Measurements from ENCODE around the gene SKAP2.

Gene SKAP2

DNA sequence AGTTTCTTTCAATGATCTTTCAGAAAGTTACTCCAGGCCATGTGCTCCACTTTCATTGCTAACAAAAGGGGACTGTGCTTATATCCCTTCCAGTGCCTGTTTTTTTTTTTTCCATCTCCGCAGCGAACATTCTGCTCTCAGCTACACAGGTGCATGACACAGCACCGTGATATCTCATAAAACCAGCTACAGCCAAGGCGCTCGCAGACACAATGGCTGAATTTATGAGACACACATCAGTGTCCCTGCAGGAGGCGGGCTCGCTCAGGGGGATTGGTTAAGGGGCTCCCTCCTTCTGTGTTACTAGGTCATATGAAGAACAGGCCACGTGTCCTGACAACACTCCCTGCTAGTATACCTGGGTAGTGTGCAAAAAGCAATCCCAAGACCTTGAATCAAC lies 245.5 kb downstream of the SKAP2 start:
- no peak overlapping the region for H2BK12ac ChIP-seq (ENCODE audit: low read length)
- no peaks in the 10 kb centered on the region for H3K79me1 ChIP-seq (ENCODE audit: low read length)
- no peak overlapping the region for H2BK120ac ChIP-seq (ENCODE audit: insufficient read depth, low read length, poor library complexity)
- no peak overlapping the region for H3K4me3 ChIP-seq (ENCODE audit: low read depth, low read length)
- no peak overlapping the region for H4K8ac ChIP-seq (ENCODE audit: low read depth, low read length)
- H3K9me3 ChIP-seq (ENCODE audit: insufficient read depth, low read depth, low read length): no peaks in the 10 kb centered on the region
- no peaks in the 10 kb centered on the region for H3K27me3 ChIP-seq (ENCODE audit: insufficient read depth, low read length)
- H3K23ac ChIP-seq (ENCODE audit: low read length): no peak overlapping the region
- H4K91ac ChIP-seq (ENCODE audit: low read depth, low read length): no peak overlapping the region
- no peak overlapping the region for H4K12ac ChIP-seq (ENCODE audit: low read depth, low read length)
- DNase-seq: no peak
- no peak overlapping the region for H2AK5ac ChIP-seq (ENCODE audit: low read length)
- H3K4me1 ChIP-seq (ENCODE audit: control insufficient read depth in 1 of 2, insufficient read depth in 2 of 2, low read length in 2 of 2): no peaks in the 10 kb centered on the region
- H3K79me2 ChIP-seq (ENCODE audit: control insufficient read depth, insufficient read depth, low read length, poor library complexity): no peaks in the 10 kb centered on the region
- H2AFZ ChIP-seq (ENCODE audit: insufficient read depth, low read length, poor library complexity): no peak overlapping the region
- H3K36me3 ChIP-seq (ENCODE audit: control insufficient read depth in 1 of 2, insufficient read depth in 2 of 2, low read length in 2 of 2): no peaks in the 10 kb centered on the region
- H3K4me2 ChIP-seq (ENCODE audit: low read length): no peak overlapping the region
- WGBS (ENCODE audit: extremely low coverage, insufficient coverage, insufficient read length): no CpG with 5 or more reads among the region's 8 CpGs
- H3K14ac ChIP-seq (ENCODE audit: low read length): no peak overlapping the region
- no peak overlapping the region for H3K9ac ChIP-seq (ENCODE audit: low read length)
- no peak overlapping the region for H3K18ac ChIP-seq (ENCODE audit: low read length)
- no peak overlapping the region for H3K27ac ChIP-seq (ENCODE audit: low read depth, low read length)
- no peak overlapping the region for H2BK5ac ChIP-seq (ENCODE audit: low read depth, low read length, poor library complexity)
- no peak overlapping the region for H3K4ac ChIP-seq (ENCODE audit: low read depth, low read length)

DNA sequence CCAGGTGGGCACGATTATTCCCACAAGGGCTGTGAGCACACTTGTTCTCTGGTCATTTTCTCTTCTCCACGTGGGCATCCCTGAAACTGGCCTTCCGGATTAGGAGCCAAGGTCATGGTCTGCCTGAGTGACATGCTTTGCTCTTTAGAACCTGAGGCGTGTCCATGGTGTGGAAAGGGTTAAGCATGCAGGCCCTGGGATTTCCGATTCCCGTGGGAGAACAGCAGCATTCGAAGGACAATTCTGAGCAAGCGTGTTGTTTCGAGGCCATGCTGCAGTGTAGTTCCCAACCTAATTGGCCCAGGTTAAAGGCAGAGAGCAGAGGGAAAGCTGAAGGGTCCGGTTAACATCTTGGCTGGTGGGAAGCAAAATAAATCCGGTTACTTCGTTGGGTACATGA lies 245.9 kb downstream of the SKAP2 start:
- Histone ChIP-seq H3K36me3 (ENCODE audit: control insufficient read depth in 1 of 2, insufficient read depth in 2 of 2, low read length in 2 of 2) (no peaks in the 10 kb centered on the region), H3K79me1 (ENCODE audit: low read length) (no peaks in the 10 kb centered on the region), H2BK120ac (ENCODE audit: insufficient read depth, low read length, poor library complexity) (no peak overlapping the region), H4K12ac (ENCODE audit: low read depth, low read length) (no peak overlapping the region), H3K4me2 (ENCODE audit: low read length) (no peak overlapping the region), H2BK12ac (ENCODE audit: low read length) (no peak overlapping the region), H4K8ac (ENCODE audit: low read depth, low read length) (no peak overlapping the region), H3K23ac (ENCODE audit: low read length) (no peak overlapping the region), H3K9me3 (ENCODE audit: insufficient read depth, low read depth, low read length) (no peaks in the 10 kb centered on the region), H3K4ac (ENCODE audit: low read depth, low read length) (no peak overlapping the region), H3K27me3 (ENCODE audit: insufficient read depth, low read length) (no peaks in the 10 kb centered on the region), H3K27ac (ENCODE audit: low read depth, low read length) (no peak overlapping the region), H3K4me3 (ENCODE audit: low read depth, low read length) (no peak overlapping the region), H2AFZ (ENCODE audit: insufficient read depth, low read length, poor library complexity) (no peak overlapping the region), H3K4me1 (ENCODE audit: control insufficient read depth in 1 of 2, insufficient read depth in 2 of 2, low read length in 2 of 2) (no peaks in the 10 kb centered on the region), H3K9ac (ENCODE audit: low read length) (no peak overlapping the region), H3K18ac (ENCODE audit: low read length) (no peak overlapping the region), H2AK5ac (ENCODE audit: low read length) (no peak overlapping the region), H3K79me2 (ENCODE audit: control insufficient read depth, insufficient read depth, low read length, poor library complexity) (no peaks in the 10 kb centered on the region), H2BK5ac (ENCODE audit: low read depth, low read length, poor library complexity) (no peak overlapping the region), H4K91ac (ENCODE audit: low read depth, low read length) (no peak overlapping the region), H3K14ac (ENCODE audit: low read length) (no peak overlapping the region)
- no CpG with 5 or more reads among the region's 12 CpGs for WGBS (ENCODE audit: extremely low coverage, insufficient coverage, insufficient read length)
- no peak for DNase-seq
